Hepatocyte (in vitro differentiated cells): Measurements from ENCODE around the gene MAG.

Experiments used
- CTCF ChIP-seq: fragments of 200-600 bp; sonication (generic); IDR thresholded peaks from 2 replicates; pipeline ENCODE4 v1.5.1; 2016; ENCODE audit warnings: antibody characterized with exemption, mild to moderate bottlenecking; ENCODE audit not compliant: poor library complexity
- EZH2phosphoT487 ChIP-seq: fragments of 200-600 bp; sonication (generic); IDR thresholded peaks from one replicate; pipeline ENCODE4 v1.6.1; 2018; ENCODE audit warnings: antibody characterized with exemption, mild to moderate bottlenecking, low read depth, moderate library complexity; ENCODE audit not compliant: unreplicated experiment, severe bottlenecking

GRCh38 chr19:35272122-35272719 is 19.7 kb upstream of the MAG start:
- no peak for TF ChIP-seq CTCF
- no peak for TF ChIP-seq EZH2phosphoT487
